Tibial artery (tissue), 4 donors: ENCODE data around the gene ZNF502.

Experiments used
- DNase-seq, 2 donors: peaks; one replicate each; pipeline ENCODE4 v3.0.0-alpha.2; 2019
- H3K27ac ChIP-seq, 2 donors: fragments of 200-600 bp; sonication (generic) in 1 of 2; 1 replicate in 1 of 2; 2 replicates in 1 of 2; pipeline ENCODE4 v1.5.1; 2018 to 2019; ENCODE audit warnings: mild to moderate bottlenecking in 1 of 2
- H3K27me3 ChIP-seq, 2 donors: fragments of 200-600 bp; sonication (generic) in 1 of 2; one replicate each; pipeline versions ENCODE4 v1.5.1 to v1.6.0; 2016 to 2019
- H3K36me3 ChIP-seq, 3 donors: fragments of 200-600 bp; sonication (generic) in 2 of 3; one replicate each; pipeline ENCODE4 v1.5.1; 2016 to 2019; ENCODE audit warnings: mild to moderate bottlenecking in 2 of 3
- H3K4me1 ChIP-seq, 4 donors: fragments of 200-600 bp; sonication (generic) in 2 of 4; 1 replicate in 3 of 4; 2 replicates in 1 of 4; pipeline ENCODE4 v1.5.1; 2016 to 2019
- H3K4me3 ChIP-seq, 2 donors: fragments of 200-600 bp; sonication (generic) in 1 of 2; 1 replicate in 1 of 2; 2 replicates in 1 of 2; pipeline ENCODE4 v1.5.1; 2018 to 2019; ENCODE audit warnings: mild to moderate bottlenecking in 2 of 2
- H3K9me3 ChIP-seq, 3 donors: fragments of 200-600 bp; sonication (generic) in 1 of 3; one replicate each; pipeline ENCODE4 v1.5.1; 2016 to 2019
- intact Hi-C: fragments of 100-400 bp; cut with DNase I; formaldehyde crosslinking; loops from one replicate; pipeline ENCODE4 v1.15.0; 2023; ENCODE audit warnings: low total_unique reads
- TF ChIP-seq, protein P1 (sequence below), 2 experiments: fragments of 200-600 bp in 1 of 2; fragments of 450-650 bp in 1 of 2; IDR thresholded peaks; one replicate each; pipeline ENCODE4 v1.5.1; 2017 to 2019; ENCODE audit warnings: antibody characterized with exemption in 2 of 2, mild to moderate bottlenecking in 1 of 2, moderate library complexity in 1 of 2

Gene ZNF502

DNA sequence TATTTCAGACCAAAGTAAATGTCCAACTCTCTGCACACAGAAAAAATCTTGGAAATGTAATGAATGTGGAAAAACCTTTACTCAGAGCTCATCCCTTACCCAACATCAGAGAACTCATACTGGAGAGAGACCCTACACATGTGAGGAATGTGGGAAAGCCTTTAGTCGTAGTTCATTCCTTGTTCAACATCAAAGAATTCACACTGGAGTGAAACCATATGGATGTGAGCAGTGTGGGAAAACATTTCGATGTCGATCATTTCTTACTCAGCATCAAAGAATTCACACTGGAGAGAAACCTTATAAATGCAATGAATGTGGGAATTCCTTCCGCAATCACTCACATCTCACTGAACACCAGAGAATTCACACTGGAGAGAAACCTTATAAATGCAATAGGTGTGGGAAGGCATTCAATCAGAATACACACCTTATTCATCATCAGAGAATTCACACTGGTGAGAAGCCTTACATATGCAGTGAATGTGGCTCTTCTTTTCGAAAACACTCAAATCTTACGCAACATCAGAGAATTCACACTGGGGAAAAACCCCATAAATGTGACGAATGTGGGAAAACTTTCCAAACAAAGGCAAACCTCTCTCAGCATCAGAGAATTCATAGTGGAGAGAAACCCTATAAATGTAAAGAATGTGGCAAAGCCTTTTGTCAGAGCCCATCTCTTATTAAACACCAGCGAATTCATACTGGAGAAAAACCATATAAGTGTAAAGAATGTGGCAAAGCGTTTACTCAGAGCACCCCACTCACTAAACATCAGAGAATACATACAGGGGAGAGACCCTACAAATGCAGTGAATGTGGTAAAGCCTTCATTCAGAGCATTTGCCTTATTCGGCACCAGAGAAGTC lies 9.0 kb downstream of the ZNF502 start:
- DNase-seq = no peak
- intact Hi-C loops = no loop called here
- H3K27ac ChIP-seq = no peak overlapping the region
- no peaks in the 10 kb centered on the region for H3K4me1 ChIP-seq
- H3K9me3 ChIP-seq = peaks cover 18 to 93% (median 85%) of the 10 kb centered on the region in 3 donors
- H3K4me3 ChIP-seq = no peak overlapping the region
- no peaks in the 10 kb centered on the region for H3K27me3 ChIP-seq
- peaks cover 65 to 86% (median 82%) of the 10 kb centered on the region in 3 donors for H3K36me3 ChIP-seq
- TF ChIP-seq, protein P1, sequence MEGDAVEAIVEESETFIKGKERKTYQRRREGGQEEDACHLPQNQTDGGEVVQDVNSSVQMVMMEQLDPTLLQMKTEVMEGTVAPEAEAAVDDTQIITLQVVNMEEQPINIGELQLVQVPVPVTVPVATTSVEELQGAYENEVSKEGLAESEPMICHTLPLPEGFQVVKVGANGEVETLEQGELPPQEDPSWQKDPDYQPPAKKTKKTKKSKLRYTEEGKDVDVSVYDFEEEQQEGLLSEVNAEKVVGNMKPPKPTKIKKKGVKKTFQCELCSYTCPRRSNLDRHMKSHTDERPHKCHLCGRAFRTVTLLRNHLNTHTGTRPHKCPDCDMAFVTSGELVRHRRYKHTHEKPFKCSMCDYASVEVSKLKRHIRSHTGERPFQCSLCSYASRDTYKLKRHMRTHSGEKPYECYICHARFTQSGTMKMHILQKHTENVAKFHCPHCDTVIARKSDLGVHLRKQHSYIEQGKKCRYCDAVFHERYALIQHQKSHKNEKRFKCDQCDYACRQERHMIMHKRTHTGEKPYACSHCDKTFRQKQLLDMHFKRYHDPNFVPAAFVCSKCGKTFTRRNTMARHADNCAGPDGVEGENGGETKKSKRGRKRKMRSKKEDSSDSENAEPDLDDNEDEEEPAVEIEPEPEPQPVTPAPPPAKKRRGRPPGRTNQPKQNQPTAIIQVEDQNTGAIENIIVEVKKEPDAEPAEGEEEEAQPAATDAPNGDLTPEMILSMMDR (IDR thresholded peaks at IDR 0.05) = no peak

DNA sequence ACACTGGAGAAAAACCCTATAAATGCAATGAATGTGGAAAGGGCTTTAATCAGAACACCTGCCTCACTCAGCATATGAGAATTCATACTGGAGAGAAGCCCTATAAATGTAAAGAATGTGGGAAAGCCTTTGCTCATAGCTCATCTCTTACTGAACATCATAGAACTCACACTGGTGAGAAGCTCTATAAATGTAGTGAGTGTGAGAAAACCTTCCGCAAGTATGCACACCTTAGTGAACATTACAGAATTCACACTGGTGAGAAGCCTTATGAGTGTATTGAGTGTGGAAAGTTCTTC lies 9.6 kb downstream of the ZNF502 start:
- Histone ChIP-seq H3K4me1 (no peaks in the 10 kb centered on the region), H3K27ac (no peak overlapping the region), H3K4me3 (no peak overlapping the region), H3K36me3 (peaks cover 65 to 82% (median 80%) of the 10 kb centered on the region in 3 donors), H3K27me3 (no peaks in the 10 kb centered on the region), H3K9me3 (peaks cover 18 to 93% (median 88%) of the 10 kb centered on the region in 3 donors)
- no peak for DNase-seq
- TF ChIP-seq, protein P1 (IDR thresholded peaks at IDR 0.05) = no peak
- intact Hi-C loops = no loop called here

DNA sequence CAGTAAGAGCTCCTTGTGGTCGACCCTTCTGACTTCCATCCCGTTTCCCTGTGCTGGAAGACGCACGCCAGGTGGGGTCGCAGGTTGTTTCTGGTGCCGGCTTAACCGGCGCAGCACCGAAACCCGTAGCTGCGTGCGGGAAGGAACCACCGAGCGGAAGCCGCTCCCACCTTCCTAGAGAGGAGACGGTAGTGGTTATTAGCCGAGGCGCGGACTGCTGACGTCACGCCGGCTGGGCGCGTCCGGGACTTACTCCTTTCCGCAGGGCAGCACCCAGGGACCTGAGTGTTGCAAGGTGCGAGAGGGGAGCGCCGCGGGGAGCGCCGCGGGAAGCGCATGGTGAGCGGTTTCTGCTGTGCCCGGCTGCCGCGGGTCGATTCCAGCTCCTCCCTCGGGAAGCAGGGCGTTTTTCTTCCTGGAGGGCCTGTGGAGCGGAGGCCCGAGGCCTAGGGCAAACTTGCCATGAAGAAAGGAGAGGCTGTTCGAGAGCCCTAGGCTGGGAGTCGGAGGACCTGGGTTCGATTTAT lies 17.0 kb downstream of the ZNF502 start, which contains the start of gene ZNF501:
TSS of gene ZNF501 (plus strand) at position 252 of the 527 bp plus-strand sequence. CDS start 4,787 bp downstream, outside the sequence.
- peak; percentile 94 to 95 for DNase-seq
- TF ChIP-seq, protein P1 (IDR thresholded peaks at IDR 0.05) = no peak
- Histone ChIP-seq H3K27ac (peak within 1 kb of the TSS; percentile 41 to 65), H3K36me3 (peaks cover 39 to 52% (median 51%) of the 10 kb centered on the region in 3 donors), H3K4me1 (peaks cover 0 to 14% (median 5%) of the 10 kb centered on the region in 4 donors), H3K9me3 (peaks cover 8 to 75% (median 44%) of the 10 kb centered on the region in 3 donors), H3K27me3 (no peaks in the 10 kb centered on the region), H3K4me3 (peak within 1 kb of the TSS; percentile 69 to 77)
- intact Hi-C loops = no loop called here

DNA sequence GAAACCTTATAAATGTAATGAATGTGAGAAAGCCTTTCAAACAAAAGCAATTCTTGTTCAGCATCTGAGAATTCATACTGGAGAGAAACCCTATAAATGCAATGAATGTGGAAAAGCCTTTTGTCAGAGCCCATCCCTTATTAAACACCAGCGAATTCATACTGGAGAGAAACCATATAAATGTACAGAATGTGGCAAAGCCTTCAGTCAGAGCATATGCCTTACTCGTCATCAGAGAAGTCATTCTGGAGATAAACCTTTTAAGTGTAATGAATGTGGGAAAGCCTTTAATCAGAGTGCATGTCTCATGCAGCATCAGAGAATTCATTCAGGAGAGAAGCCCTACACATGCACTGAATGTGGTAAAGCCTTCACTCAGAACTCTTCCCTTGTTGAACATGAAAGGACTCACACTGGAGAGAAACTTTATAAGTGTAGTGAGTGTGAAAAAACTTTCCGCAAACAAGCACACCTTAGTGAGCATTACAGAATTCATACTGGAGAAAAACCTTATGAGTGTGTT lies 22.2 kb downstream of the ZNF502 start:
- no peak overlapping the region for H3K27ac ChIP-seq
- H3K36me3 ChIP-seq = peaks cover 47 to 80% (median 57%) of the 10 kb centered on the region in 3 donors
- no peaks in the 10 kb centered on the region for H3K27me3 ChIP-seq
- H3K9me3 ChIP-seq = peaks cover 12 to 91% (median 66%) of the 10 kb centered on the region in 3 donors
- intact Hi-C loops = no loop called here
- H3K4me3 ChIP-seq = no peak overlapping the region
- no peak for DNase-seq
- TF ChIP-seq, protein P1 (IDR thresholded peaks at IDR 0.05) = no peak
- peaks cover 0 to 6% (median 3%) of the 10 kb centered on the region in 4 donors for H3K4me1 ChIP-seq

DNA sequence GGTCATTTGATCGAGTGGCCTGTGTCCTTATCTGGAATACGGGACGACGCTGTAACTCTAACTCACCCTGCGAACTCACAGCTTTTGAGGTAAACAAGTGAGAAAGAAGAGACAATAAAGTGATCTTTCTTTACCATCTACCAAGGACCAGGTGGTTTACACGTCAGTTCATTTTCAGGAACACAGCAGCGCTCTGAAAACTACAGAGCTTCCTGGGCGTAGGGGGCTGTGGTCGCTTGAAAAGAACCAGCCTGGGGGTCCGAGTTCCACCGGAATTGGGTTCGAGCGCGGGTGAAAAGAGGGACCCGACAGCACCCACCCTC lies 48.6 kb downstream of the ZNF502 start:
- TF ChIP-seq, protein P1 (IDR thresholded peaks at IDR 0.05) = no peak
- H3K36me3 ChIP-seq = peaks cover 6 to 25% (median 15%) of the 10 kb centered on the region in 3 donors
- H3K4me3 ChIP-seq = peak overlapping the region; percentile 83 to 94
- H3K9me3 ChIP-seq = peaks cover 0 to 4% (median 0%) of the 10 kb centered on the region in 3 donors
- H3K27ac ChIP-seq = peak overlapping the region; percentile 80
- no peak for DNase-seq
- intact Hi-C loops = loop anchor here (5.0 kb wide), 2 partner anchors 49 to 216 kb away; partner anchors contain the start of genes EXOSC7, ZDHHC3 and ZNF502
- no peaks in the 10 kb centered on the region for H3K27me3 ChIP-seq
- peaks cover 0 to 19% (median 12%) of the 10 kb centered on the region in 4 donors for H3K4me1 ChIP-seq
